GM12873 (cell line): ENCODE results near the gene HOXA9.

Source experiments
- TF ChIP-seq, protein P1 (sequence below): IDR thresholded peaks from 2 replicates; pipeline ENCODE4 v1.5.1; 2012; ENCODE audit warnings: low read depth, mild to moderate bottlenecking, moderate library complexity, low read length, control low read depth; ENCODE audit not compliant: insufficient read depth; ENCODE audit errors: missing control alignments

HOXA9 gene

DNA sequence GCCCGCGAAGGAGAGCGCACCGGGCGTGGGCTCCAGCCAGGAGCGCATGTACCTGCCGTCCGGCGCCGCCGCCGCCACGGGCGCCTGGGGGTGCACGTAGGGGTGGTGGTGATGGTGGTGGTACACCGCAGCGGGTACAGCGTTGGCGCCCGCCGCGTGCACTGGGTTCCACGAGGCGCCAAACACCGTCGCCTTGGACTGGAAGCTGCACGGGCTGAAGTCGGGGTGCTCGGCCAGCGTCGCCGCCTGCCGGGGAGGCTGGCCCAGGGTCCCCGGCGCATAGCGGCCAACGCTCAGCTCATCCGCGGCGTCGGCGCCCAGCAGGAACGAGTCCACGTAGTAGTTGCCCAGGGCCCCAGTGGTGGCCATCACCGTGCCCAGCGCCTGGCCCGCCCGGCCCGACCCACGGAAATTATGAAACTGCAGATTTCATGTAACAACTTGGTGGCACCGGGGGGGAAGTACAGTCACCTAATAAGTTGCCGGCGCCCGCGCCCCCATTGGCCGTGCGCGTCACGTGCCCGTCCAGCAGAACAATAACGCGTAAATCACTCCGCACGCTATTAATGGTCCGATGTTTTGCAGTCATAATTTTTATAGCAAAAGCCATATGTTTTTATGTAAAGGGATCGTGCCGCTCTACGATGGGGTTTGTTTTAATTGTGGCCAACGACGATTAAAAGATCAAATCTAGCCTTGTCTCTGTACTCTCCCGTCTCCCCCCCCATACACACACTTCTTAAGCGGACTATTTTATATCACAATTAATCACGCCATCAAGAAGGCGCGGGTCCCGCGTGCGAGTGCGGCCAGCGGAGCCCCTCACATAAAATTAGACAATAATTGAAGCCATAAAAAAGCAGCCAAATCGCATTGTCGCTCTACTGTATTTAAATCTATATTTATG, at the start of gene HOXA9:
Gene HOXA9, minus strand, starts transcription at position 449 of the 907 bp plus-strand sequence. Its CDS starts 80 bp downstream, at position 369.
- TF ChIP-seq, protein P1, sequence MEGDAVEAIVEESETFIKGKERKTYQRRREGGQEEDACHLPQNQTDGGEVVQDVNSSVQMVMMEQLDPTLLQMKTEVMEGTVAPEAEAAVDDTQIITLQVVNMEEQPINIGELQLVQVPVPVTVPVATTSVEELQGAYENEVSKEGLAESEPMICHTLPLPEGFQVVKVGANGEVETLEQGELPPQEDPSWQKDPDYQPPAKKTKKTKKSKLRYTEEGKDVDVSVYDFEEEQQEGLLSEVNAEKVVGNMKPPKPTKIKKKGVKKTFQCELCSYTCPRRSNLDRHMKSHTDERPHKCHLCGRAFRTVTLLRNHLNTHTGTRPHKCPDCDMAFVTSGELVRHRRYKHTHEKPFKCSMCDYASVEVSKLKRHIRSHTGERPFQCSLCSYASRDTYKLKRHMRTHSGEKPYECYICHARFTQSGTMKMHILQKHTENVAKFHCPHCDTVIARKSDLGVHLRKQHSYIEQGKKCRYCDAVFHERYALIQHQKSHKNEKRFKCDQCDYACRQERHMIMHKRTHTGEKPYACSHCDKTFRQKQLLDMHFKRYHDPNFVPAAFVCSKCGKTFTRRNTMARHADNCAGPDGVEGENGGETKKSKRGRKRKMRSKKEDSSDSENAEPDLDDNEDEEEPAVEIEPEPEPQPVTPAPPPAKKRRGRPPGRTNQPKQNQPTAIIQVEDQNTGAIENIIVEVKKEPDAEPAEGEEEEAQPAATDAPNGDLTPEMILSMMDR: no peak

DNA sequence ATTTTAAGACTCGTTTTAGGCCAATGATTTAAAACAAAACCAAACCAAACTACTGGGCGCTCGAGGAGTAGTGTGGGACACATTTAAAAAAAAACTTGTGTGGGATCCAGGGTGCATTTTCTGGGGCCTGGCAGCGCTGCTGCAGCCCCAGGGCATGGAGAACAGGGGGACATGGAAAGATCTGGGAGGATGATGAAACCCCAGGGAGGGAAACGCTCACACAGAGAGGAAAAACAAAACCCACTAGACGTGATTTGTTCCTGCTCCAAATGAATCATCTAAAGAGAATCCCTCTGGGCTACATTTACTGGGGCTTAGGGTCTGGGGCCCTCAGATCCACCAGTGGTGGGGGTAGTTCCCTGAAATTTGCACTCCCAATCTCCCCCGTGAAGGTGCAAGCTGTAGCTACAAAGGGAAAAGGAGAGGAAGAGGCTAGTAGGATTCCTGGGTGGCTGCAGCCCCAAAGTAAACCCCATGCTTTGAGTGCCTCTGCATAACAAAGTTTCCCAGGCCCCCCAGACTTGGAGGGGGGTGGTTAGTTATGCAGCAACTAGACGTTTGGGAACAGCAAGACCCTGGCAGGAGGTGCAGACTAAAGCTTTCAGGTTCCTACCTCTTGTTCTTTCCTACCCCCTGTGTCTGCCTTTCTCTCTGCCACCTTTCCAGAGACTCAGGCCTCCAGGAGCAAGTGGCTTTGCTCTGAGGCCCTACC, 49.1 kb upstream of the HOXA9 start:
- TF ChIP-seq, protein P1: no peak

DNA sequence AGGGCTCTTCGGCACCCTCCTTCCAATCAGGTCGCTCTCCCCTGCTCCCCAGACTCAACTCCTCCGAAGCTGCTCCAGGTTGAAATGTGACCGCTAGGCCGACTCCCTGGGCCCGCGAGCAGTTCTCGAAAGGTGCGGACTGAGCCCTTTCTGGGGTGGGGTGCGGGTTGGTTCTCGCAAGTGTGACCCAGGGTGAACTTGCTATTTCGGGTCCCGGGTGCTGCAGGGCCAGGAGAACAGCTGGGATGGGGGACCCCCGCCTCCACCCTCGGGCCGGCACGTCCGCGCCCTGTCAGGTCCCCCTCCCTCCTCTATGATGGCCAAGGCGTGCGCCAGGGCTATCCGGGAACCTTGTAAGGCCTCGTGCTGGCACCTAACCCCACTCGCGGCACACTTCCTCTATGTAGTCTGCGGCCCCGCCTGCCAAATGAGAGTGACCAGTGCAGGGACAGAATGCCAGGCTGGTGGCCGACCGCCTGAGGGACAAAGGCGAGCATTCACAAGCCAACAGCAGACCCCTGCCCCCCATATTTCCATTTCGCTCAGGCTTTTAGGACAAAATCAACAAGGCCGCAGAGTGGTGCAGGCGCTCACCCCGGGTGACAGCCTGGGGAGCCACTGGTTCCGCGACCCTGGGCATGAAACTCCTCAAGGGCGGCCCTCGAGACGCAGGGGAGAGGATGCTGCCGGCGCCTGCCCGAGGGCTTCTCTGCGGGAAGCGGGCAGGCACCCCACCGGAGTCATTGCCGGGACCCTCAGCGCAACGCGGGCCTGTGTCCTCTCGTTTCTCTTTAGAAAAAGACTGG, 48.3 kb upstream of the HOXA9 start:
- TF ChIP-seq, protein P1: no peak

DNA sequence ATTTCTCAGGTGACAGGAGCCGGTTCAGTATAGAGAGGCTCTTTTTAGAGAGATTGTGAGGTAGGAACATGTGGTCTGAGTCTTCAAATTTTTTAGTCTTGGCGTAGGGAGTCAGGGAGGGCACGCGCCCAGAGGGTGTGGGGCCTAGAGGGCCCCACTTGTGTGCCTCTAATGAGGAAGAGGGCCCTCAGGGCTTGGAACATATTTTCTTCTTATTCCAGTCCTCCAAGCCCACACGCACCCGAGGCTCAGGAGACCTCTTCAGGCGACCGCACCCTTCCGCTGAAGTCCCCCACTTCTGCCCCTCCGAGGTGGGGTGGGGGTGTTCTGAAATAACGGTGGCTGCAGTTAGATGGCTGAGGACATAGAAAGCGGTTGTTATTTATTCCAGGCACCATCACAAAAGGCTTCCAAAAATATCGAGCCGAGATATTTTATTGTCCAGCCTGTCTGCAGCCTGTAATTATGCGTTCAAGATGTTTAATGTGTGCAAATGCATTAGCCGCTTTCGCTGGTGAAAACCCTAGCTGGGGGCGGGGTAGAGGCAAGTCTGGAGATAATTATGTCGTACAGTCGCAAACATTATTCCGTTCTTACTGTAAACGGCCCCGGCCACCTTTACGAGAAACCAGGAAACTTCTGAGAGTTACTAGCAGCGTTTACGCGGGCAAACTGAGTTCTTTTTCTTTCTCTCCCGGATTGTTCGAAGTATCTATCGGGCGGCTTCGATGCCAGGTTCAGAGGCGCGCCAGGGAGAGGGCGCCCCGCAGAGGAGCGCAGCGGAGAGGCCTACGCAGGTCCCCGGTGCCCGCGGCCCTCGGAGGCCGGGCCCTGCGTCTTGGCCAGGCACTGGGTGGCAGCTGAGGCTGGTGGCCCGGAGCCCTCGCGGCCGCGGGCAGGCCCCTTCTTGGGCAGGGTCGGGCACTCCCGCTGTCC, 47.4 kb upstream of the HOXA9 start:
- TF ChIP-seq, protein P1: no peak

DNA sequence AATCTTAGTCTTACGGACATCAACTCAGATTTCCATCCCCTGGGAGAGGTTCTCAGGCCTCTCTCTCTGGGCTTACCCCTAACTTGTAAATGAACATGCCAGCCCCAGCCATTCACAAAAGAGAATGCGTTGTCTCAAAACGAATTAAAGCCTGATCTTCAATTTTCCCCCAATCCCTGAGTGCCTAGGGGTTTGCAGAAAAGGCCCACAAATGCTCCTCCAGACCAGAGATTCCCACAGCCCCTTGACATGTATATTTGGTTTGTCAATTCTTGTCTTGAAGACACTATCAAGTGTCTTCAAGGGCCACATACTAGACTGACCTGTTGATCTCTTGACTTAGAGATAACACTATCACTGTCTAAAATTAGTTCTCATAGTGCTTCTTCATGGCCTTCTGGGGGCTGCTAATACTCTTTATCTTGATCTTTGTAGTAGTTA, 46.4 kb upstream of the HOXA9 start:
- TF ChIP-seq, protein P1: no peak

DNA sequence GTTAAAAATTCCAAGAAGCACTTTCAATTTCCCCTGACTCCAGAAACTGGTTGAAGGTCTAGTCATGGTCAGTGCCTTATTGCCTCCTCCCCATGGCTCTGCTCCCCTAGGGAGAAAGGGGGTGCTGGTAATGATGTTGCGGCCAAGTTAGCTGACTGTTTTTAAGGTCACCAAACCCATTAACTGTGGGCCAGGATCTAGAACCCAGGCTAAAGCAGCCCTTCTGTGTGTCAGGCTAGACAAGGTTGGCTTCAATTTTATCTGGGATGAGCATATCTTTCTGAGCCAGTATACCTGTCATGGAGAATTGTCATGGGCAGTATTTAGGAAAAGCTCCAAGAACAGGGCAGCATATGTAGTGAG, 45.7 kb upstream of the HOXA9 start:
- TF ChIP-seq, protein P1: no peak
